Muscle layer of colon (tissue), 2 donors: ENCODE measurements around the gene RS1.

ENCODE experiments used
- H3K27ac ChIP-seq: one replicate; pipeline ENCODE4 v1.7.0; 2013; ENCODE audit warnings: low read depth, mild to moderate bottlenecking, low read length, moderate library complexity
- H3K27me3 ChIP-seq, 2 donors: one replicate each; pipeline ENCODE4 v1.7.0; 2013; ENCODE audit warnings: low read length in 2 of 2, mild to moderate bottlenecking in 2 of 2; ENCODE audit not compliant: insufficient read depth in 2 of 2, control insufficient read depth in 1 of 2
- H3K36me3 ChIP-seq: one replicate; pipeline ENCODE4 v1.7.0; 2013; ENCODE audit warnings: mild to moderate bottlenecking, low read length; ENCODE audit not compliant: insufficient read depth
- H3K4me1 ChIP-seq: one replicate; pipeline ENCODE4 v1.7.0; 2013; ENCODE audit warnings: mild to moderate bottlenecking, low read length; ENCODE audit not compliant: insufficient read depth
- H3K4me3 ChIP-seq, 2 donors: one replicate each; pipeline ENCODE4 v1.7.0; 2013; ENCODE audit warnings: low read length in 2 of 2, low read depth in 1 of 2, mild to moderate bottlenecking in 1 of 2, moderate library complexity in 1 of 2
- H3K9ac ChIP-seq: one replicate; pipeline ENCODE4 v1.7.0; 2013; ENCODE audit warnings: low read length
- H3K9me3 ChIP-seq: one replicate; pipeline ENCODE4 v1.7.0; 2013; ENCODE audit warnings: mild to moderate bottlenecking, low read length
- donor health status: abdominal sarcoma.
- donor health status: Adenocarcinoma of cecum.

The RS1 gene

DNA sequence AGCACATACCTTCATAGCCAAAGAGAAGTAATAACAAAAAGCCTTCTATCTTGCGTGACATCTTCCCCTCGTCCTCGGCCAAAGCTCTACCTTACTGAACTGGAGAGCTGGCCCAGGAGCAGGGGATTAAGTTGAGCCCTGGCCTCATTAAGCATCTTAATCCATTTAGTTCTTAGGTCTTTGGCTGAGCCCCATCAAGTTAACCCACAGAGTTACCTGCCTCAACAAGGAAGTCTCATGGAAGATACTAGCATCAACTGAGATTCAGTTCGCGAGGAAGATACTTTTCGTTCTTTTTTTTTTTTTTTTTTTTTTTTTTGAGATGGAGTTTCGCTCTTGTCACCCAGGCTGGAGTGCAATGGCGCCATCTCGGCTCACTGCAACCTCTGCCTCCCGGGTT, at the start of gene RS1:
RS1 (minus strand) TSS at position 101 of the 400 bp plus-strand sequence; CDS start at position 61, 40 bp downstream.
- Histone ChIP-seq H3K36me3 (no peaks in the 10 kb centered on the region), H3K9me3 (no peaks in the 10 kb centered on the region), H3K27me3 (peaks cover 0 to 7% of the 10 kb centered on the region in 2 donors), H3K4me1 (no peaks in the 10 kb centered on the region), H3K27ac (no peak within 1 kb of the TSS), H3K9ac (no peak within 1 kb of the TSS), H3K4me3 (no peak within 1 kb of the TSS)

- Histone ChIP-seq H3K36me3 (no peaks in the 10 kb centered on the region), H3K4me3 (no peak overlapping the region), H3K9me3 (no peaks in the 10 kb centered on the region), H3K27ac (no peak overlapping the region), H3K27me3 (no peaks in the 10 kb centered on the region), H3K4me1 (no peaks in the 10 kb centered on the region), H3K9ac (no peak overlapping the region)
Measured at GRCh38 chrX:18719852-18720251, 47.9 kb upstream of the RS1 start.

- H3K9ac ChIP-seq = no peak overlapping the region
- no peaks in the 10 kb centered on the region for H3K27me3 ChIP-seq
- no peaks in the 10 kb centered on the region for H3K36me3 ChIP-seq
- H3K27ac ChIP-seq = no peak overlapping the region
- H3K4me3 ChIP-seq = no peak overlapping the region
- H3K9me3 ChIP-seq = no peaks in the 10 kb centered on the region
- no peaks in the 10 kb centered on the region for H3K4me1 ChIP-seq
Measured at GRCh38 chrX:18714910-18715309, 43.0 kb upstream of the RS1 start.

DNA sequence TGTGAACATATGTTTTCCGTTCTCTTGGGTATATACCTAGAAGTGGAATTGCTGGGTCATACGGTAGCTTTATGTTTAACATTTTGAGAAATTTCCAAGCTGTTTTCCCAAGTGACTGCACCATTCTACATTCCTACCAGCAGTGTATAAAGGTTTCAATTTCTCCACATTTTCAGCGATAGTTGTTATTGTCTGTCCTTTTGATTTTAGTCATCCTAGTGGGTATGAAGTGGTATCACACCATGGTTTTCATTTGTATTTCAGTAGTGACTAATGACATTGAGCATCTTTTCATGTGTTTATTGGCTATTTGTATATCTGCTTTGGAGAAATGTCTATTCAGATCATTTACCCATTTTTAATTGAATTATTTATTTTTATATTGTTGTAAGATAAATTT, 37.9 kb upstream of the RS1 start:
- Histone ChIP-seq H3K27ac (no peak overlapping the region), H3K36me3 (no peaks in the 10 kb centered on the region), H3K4me1 (no peaks in the 10 kb centered on the region), H3K9ac (no peak overlapping the region), H3K4me3 (no peak overlapping the region), H3K9me3 (no peaks in the 10 kb centered on the region), H3K27me3 (peaks cover 0 to 5% of the 10 kb centered on the region in 2 donors)

- Histone ChIP-seq H3K9ac (no peak within 1 kb of the TSS), H3K27ac (no peak within 1 kb of the TSS), H3K27me3 (peaks cover 0 to 5% of the 10 kb centered on the region in 2 donors), H3K4me3 (no peak within 1 kb of the TSS), H3K4me1 (no peaks in the 10 kb centered on the region), H3K9me3 (no peaks in the 10 kb centered on the region), H3K36me3 (no peaks in the 10 kb centered on the region)
Measured at GRCh38 chrX:18707426-18708049, 35.6 kb upstream of the RS1 start, which contains the start of gene PPEF1. Gene PPEF1, plus strand, starts transcription at chrX:18707645. Its CDS starts 136 bp downstream, at chrX:18707781.

DNA sequence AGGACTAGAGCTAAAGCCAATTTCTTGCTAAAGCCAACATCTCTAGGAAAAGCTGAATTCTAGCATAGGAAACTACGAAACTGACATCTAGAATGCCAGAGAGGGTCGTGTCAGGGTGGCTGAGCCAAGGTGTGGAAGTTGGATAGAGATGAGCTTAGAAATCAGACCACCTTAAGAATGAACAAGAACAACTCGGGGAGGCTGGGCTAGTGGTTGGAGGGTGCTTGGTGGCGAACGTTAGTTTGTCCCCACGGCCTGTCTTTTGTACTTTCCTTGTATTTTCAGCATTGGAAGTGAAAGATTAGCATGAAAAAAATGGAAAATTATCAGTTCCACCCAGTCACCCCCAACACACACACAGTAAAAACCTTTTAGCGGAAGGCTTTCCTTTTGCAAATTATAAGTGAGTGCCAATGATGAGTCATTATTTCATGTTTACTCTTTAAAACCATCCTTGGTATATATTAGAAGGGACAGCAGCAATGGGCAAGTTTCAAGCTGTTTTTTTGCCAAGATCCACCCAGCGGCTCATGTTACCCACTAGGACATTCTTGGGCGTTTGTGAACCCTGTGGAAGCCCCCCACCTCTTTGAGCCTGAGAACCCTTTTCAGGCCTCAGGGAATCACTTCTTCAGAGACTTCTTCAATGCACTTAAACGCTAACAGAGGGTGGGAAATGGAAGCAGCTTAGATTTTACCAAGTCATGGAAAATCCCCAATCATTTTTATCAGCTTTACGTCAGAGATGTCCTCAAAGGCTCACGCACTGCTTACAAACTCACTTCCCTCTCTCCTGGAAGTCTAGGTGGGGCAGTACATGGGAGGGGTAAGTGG, 30.7 kb upstream of the RS1 start:
- Histone ChIP-seq H3K27me3 (peaks cover 0 to 2% of the 10 kb centered on the region in 2 donors), H3K27ac (no peak overlapping the region), H3K36me3 (no peaks in the 10 kb centered on the region), H3K4me1 (no peaks in the 10 kb centered on the region), H3K4me3 (no peak overlapping the region), H3K9me3 (no peaks in the 10 kb centered on the region), H3K9ac (no peak overlapping the region)

- no peaks in the 10 kb centered on the region for H3K36me3 ChIP-seq
- no peaks in the 10 kb centered on the region for H3K9me3 ChIP-seq
- peaks cover 0 to 4% of the 10 kb centered on the region in 2 donors for H3K27me3 ChIP-seq
- H3K27ac ChIP-seq = no peak overlapping the region
- no peak overlapping the region for H3K9ac ChIP-seq
- no peak overlapping the region for H3K4me3 ChIP-seq
- no peaks in the 10 kb centered on the region for H3K4me1 ChIP-seq
Measured at GRCh38 chrX:18701621-18702361, 29.9 kb upstream of the RS1 start.

GRCh38 chrX:18698737-18699650, 27.1 kb upstream of the RS1 start:
- Histone ChIP-seq H3K4me3 (no peak overlapping the region), H3K9me3 (no peaks in the 10 kb centered on the region), H3K27ac (no peak overlapping the region), H3K9ac (no peak overlapping the region), H3K27me3 (peaks cover 0 to 9% of the 10 kb centered on the region in 2 donors), H3K4me1 (no peaks in the 10 kb centered on the region), H3K36me3 (no peaks in the 10 kb centered on the region)

DNA sequence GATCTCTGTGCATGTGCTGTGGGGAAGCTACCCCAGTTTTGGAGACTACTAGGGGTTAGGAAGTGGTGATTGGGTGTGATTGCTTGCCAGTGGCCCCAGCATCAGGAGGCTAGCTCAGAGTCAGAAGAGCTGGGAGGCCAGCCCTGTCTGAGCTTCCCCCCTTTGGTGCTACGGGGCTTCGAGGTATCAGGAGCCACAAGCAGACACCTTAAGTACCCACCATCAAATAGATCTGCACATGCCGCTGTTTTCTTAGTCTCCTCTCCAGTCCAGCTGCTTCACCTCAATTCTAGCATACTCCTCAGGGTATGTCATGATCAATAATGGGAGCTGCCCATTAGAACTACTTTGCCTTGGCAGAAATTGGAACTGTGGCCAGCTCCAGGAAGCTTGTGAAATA, 24.7 kb upstream of the RS1 start:
- Histone ChIP-seq H3K9ac (no peak overlapping the region), H3K36me3 (no peaks in the 10 kb centered on the region), H3K27me3 (peaks cover 0 to 9% of the 10 kb centered on the region in 2 donors), H3K4me3 (no peak overlapping the region), H3K4me1 (no peaks in the 10 kb centered on the region), H3K9me3 (no peaks in the 10 kb centered on the region), H3K27ac (no peak overlapping the region)

DNA sequence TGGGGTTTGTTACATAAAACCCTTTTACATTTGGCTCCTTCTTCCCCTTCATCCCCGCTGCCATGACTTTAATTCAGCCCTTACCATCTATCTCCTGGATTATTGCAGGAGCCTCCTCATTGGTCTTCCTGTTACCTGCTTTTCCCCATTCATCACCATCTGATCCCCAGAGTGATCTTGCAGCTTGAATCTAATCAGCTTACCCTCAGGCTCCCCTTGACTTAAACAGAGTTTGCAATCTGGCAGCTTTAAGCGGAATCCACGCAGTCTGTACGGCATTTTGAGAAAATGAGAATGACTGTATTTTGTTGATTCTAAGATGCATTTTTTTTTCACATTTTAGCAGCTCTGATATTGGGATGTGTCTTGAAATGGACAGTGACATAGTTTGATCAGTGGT, 20.6 kb upstream of the RS1 start:
- Histone ChIP-seq H3K27ac (no peak overlapping the region), H3K4me1 (no peaks in the 10 kb centered on the region), H3K27me3 (peaks cover 0 to 6% of the 10 kb centered on the region in 2 donors), H3K9me3 (no peaks in the 10 kb centered on the region), H3K4me3 (no peak overlapping the region), H3K36me3 (no peaks in the 10 kb centered on the region), H3K9ac (no peak overlapping the region)
